HepG2 (cell line): ENCODE data around the gene MBLAC1. TPM values are rescaled to one million over a fixed set of nuclear protein-coding genes. Genes with fewer than 3 reads are reported as not detected.

Source experiments
- ARID5B ChIP-seq: IDR thresholded peaks from 2 replicates; pipeline ENCODE4 v1.4.0; 2020; ENCODE audit warnings: mild to moderate bottlenecking, missing genetic modification reagents
- BRD4 ChIP-seq: sonication (generic); formaldehyde crosslinking; IDR thresholded peaks from 2 replicates; pipeline ENCODE4 v1.4.0; 2020; ENCODE audit warnings: missing genetic modification reagents
- DZIP1 ChIP-seq: sonication (generic); formaldehyde crosslinking; IDR thresholded peaks from 2 replicates; pipeline ENCODE4 v1.5.0; 2020; ENCODE audit warnings: mild to moderate bottlenecking, missing genetic modification reagents
- ERF ChIP-seq: IDR thresholded peaks from 2 replicates; pipeline ENCODE4 v1.6.1; 2018; ENCODE audit warnings: missing biosample characterization, missing genetic modification reagents
- HHEX ChIP-seq: IDR thresholded peaks from 2 replicates; pipeline ENCODE4 v1.6.1; 2016; ENCODE audit warnings: control low read depth
- HNF4G ChIP-seq, 2 experiments: sonication (generic) in 1 of 2; formaldehyde crosslinking in 1 of 2; IDR thresholded peaks; 2 replicates each; pipeline versions ENCODE4 v1.4.0 to v1.6.1; 2011 to 2020; ENCODE audit warnings: borderline replicate concordance in 2 of 2, low read depth in 2 of 2, mild to moderate bottlenecking in 2 of 2, low read length in 1 of 2, missing genetic modification reagents in 1 of 2, moderate library complexity in 1 of 2
- NFATC3 ChIP-seq: sonication (generic); formaldehyde crosslinking; IDR thresholded peaks from 2 replicates; pipeline ENCODE4 v1.5.1; 2020; ENCODE audit warnings: mild to moderate bottlenecking, missing genetic modification reagents
- RBFOX2 ChIP-seq: fragments of 200-400 bp; formaldehyde crosslinking; IDR thresholded peaks from 2 replicates; pipeline ENCODE4 v1.6.1; 2017; ENCODE audit warnings: low read depth, mild to moderate bottlenecking, low read length
- RBM39 ChIP-seq: fragments of 200-400 bp; formaldehyde crosslinking; IDR thresholded peaks from one replicate; pipeline ENCODE4 v1.6.1; 2018; ENCODE audit warnings: antibody characterized with exemption, mild to moderate bottlenecking, low read depth, low read length; ENCODE audit not compliant: poor library complexity, severe bottlenecking
- RFX3 ChIP-seq: IDR thresholded peaks from 2 replicates; pipeline ENCODE4 v1.6.1; 2016; ENCODE audit warnings: missing biosample characterization, missing genetic modification reagents
- YY1 ChIP-seq: IDR thresholded peaks from 2 replicates; pipeline ENCODE4 v1.6.1; 2011; ENCODE audit warnings: low read length, low read depth, moderate library complexity, mild to moderate bottlenecking; ENCODE audit not compliant: insufficient read depth, insufficient replicate concordance
- ZFAT ChIP-seq: sonication (generic); formaldehyde crosslinking; conservative IDR thresholded peaks from 2 replicates; pipeline ENCODE4 v1.8.1; 2023; ENCODE audit warnings: missing genetic modification reagents, inconsistent platforms
- ZFP37 ChIP-seq: sonication (generic); formaldehyde crosslinking; IDR thresholded peaks from 2 replicates; pipeline ENCODE4 v1.4.0; 2020; ENCODE audit warnings: missing genetic modification reagents, borderline replicate concordance
- ZNF546 ChIP-seq: sonication (generic); formaldehyde crosslinking; conservative IDR thresholded peaks from 2 replicates; pipeline ENCODE4 v1.8.1; 2023; ENCODE audit warnings: mild to moderate bottlenecking, missing genetic modification reagents
- ZNF574 ChIP-seq: sonication (generic); formaldehyde crosslinking; IDR thresholded peaks from 2 replicates; pipeline ENCODE4 v1.4.0; 2020; ENCODE audit warnings: missing genetic modification reagents
- ZNF598 ChIP-seq: sonication (generic); formaldehyde crosslinking; IDR thresholded peaks from 2 replicates; pipeline ENCODE4 v1.5.1; 2020; ENCODE audit warnings: mild to moderate bottlenecking, missing genetic modification reagents, borderline replicate concordance
- ZNF691 ChIP-seq: sonication (generic); formaldehyde crosslinking; IDR thresholded peaks from 2 replicates; pipeline ENCODE4 v1.4.0; 2020; ENCODE audit warnings: missing genetic modification reagents, low read depth, mild to moderate bottlenecking, borderline replicate concordance
- ZNF782 ChIP-seq: sonication (generic); formaldehyde crosslinking; IDR thresholded peaks from 2 replicates; pipeline ENCODE4 v1.4.0; 2020; ENCODE audit warnings: missing genetic modification reagents, mild to moderate bottlenecking, borderline replicate concordance
- polyA plus RNA-seq, 8 experiments: library from polyadenylated mRNA; depleted of rRNA in 3 of 8; stranded (reverse) in 7 of 8; unstranded in 1 of 8; fragments of >200 nt; fragmentation: Illumina TruSeq in 4 of 8; extraction: Trizol in 4 of 8; gene quantifications; 2 replicates each; pipeline versions ENCODE4 v1.2.1 to v1.2.3, GENCODE V29; 2011 to 2016; ENCODE audit warnings: low read depth in 4 of 8, missing spikeins in 1 of 8, mixed read lengths in 1 of 8; ENCODE audit not compliant: insufficient read depth in 1 of 8
- total RNA-seq, 5 experiments: library from RNA; depleted of rRNA; stranded (reverse); fragments of >200 nt; fragmentation: Illumina TruSeq; extraction: Trizol; gene quantifications; 2 replicates each; pipeline ENCODE4 v1.2.3, GENCODE V29; 2016; ENCODE audit warnings: low read depth in 1 of 5

The MBLAC1 gene
- total and polyA plus RNA-seq, 2 of the 13 experiments (the other 11 are each of a cell fraction or from before 2014, with no cell fraction given), result 0.79 to 2.1 TPM

GRCh38 chr7:100079024-100079560 is 47.7 kb upstream of the MBLAC1 start (continued):
- TF ChIP-seq ZFP37 (CRISPR knock-in tag) (no peak), ZNF546 (CRISPR knock-in tag) (no peak), HNF4G (IDR thresholded peaks at IDR 0.05; ENCODE audit: borderline replicate concordance, low read depth, low read length) (peak; percentile 90), HNF4G (CRISPR knock-in tag; IDR thresholded peaks at IDR 0.05; ENCODE audit: borderline replicate concordance, low read depth) (peak; percentile 84; the same call in 1 of the 2 replicates), NFATC3 (no peak), ZNF598 (CRISPR knock-in tag) (peak; percentile 46; the same call in 1 of the 2 replicates), DZIP1 (CRISPR knock-in tag) (no peak), ZNF691 (CRISPR knock-in tag) (no peak), ERF (no peak), ZFAT (CRISPR knock-in tag) (no peak), YY1 (peak; percentile 20), RBFOX2 (peak; percentile 74), ZNF782 (CRISPR knock-in tag) (no peak), HHEX (CRISPR knock-in tag) (no peak), RBM39 (no peak), RFX3 (no peak), BRD4 (CRISPR knock-in tag) (no peak), ARID5B (CRISPR knock-in tag) (peak; percentile 73), ZNF574 (CRISPR knock-in tag) (peak; percentile 94)
